ENCODE results near the gene SPTAN1.
A peak's percentile ranks its signal among the peaks of the same experiment; 100 is the strongest.
"Not testable (repeated sequence)": the region's sequence is repeated elsewhere in the genome, so short reads cannot be mapped to it uniquely, and the experiment has no call there.

Gene SPTAN1

DNA sequence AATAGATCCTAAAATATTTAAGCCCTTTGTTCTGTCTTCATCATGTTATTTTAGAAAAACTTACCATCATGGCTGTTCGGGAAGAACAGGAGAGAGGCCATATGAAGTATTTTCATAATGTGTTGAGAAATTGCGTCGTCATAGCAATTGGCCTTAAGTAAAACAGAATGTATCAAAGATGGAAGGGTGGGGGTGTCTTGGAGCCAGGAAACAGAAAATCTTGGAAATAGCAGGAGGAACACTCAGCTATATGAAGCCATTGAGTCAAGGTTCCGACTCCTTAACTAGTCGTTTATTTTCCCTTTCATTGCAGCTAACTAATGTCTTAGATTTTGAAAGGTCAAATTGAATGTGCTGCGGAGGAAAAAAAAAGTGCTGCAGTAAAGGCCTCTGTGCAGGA lies 1.3 kb downstream of the SPTAN1 start:
- peak; percentile 25 for DNase-seq (ENCODE audit: low spot score)

DNA sequence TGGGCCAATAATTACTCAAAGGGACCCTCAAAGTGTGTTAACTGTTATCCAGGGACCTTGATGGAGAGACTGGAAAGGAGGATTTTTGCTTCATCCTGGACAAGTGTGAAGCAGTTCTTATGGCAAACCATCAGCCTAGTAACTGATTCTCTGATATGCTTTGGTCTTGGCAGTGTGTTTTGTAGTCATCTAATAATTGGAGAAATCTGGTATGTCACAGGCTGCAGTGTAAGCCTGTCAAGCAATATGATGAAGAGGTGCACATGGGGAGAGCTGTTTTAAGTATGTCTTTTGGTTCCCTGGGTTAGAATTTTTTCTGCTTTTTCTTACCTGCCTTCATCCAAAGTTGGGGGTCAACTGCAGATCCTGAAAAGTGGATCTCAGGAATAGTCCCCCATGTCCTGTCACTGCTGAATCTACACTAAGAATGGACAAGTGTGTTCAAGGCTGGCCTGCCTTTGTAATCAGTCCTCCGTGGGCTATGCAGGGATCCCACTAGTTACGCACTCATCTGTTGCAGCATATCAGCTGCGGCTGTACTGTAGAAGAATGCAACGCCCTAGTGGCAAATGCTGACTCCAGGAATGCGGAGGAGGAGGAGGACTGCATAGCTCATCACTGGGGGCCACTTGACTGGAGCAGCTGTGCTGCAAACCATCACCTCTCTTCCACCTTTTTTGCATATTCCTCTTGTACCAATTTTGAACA lies 1.9 kb downstream of the SPTAN1 start:
- DNase-seq (ENCODE audit: low spot score), result no peak

DNA sequence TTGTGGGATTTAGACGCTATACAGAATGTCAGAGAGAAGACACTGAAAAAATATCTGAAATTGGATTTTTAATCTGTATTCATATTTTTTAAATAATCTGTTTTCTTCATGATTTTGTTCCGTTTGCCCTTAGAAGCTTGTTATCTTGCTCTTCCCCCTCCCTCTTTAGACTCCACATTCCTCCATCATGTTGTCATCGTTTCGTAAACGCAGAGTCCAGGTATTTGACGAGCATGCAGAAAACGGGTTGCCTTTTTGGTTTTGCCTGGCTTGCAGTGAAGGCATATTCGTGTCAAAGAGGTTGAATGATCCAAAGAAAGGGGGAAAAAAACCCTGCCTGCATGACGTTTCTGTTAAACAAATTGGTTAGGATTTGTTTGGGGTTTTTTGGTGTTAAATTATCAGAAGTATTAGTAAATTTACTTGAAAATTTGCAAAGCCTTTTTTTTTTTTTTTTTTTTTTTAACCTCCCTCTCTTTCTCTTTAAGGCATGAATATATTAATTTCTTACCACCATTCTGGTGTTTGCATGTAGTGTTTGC lies 2.9 kb downstream of the SPTAN1 start:
- no peak for DNase-seq (ENCODE audit: low spot score)

DNA sequence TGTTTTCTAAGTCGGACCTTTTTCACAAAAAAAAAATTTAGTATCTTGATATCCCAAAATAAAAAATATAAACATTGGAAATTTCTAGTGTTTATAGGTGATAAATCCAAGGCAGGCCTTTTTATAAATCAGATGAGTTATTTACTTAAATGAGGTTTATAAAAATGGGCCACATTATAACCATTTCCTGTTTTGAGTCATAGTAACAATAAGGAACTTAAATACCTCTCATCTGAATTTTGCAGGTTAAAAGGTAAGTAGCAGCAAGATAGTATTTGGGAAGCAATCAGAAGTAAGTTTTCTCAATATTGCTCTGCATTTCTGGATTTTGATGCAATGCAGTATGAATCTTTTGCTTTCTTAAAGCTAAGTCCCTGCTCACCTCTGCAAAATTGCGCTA lies 3.9 kb downstream of the SPTAN1 start:
- no peak for DNase-seq (ENCODE audit: low spot score)

DNA sequence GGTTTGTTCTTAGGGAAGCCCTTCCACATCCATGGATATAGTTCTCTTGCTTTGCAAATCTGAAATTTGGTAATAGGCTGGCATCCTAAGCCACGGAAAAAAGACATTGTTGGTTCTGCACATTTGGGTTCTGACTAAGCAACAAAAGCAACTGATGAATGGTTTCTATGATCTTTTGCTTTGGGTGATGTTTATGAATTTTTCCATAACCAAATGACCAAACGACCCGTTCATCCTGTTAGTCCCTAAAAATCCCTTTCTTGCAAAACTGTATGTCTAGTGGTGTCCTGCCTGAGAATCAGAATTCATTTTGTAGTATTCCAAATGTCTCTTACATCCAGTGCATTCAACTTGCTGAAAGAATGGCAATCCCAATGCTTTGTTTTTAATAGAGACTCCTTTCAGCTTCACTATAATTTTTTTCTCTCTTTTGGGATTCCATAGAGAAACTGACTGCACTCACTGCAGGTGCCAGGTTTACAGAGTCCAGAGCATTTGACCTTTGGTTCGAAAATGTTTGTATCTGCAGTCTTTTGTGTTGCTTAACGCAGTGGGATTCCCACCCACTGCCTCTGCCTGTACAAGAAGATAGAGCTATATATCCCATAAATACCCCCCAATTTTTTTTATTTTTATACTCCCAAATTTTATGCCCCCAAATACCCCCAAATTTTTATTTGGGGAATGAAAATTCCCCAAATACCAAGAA lies 4.7 kb downstream of the SPTAN1 start:
- no peak for DNase-seq (ENCODE audit: low spot score)

DNA sequence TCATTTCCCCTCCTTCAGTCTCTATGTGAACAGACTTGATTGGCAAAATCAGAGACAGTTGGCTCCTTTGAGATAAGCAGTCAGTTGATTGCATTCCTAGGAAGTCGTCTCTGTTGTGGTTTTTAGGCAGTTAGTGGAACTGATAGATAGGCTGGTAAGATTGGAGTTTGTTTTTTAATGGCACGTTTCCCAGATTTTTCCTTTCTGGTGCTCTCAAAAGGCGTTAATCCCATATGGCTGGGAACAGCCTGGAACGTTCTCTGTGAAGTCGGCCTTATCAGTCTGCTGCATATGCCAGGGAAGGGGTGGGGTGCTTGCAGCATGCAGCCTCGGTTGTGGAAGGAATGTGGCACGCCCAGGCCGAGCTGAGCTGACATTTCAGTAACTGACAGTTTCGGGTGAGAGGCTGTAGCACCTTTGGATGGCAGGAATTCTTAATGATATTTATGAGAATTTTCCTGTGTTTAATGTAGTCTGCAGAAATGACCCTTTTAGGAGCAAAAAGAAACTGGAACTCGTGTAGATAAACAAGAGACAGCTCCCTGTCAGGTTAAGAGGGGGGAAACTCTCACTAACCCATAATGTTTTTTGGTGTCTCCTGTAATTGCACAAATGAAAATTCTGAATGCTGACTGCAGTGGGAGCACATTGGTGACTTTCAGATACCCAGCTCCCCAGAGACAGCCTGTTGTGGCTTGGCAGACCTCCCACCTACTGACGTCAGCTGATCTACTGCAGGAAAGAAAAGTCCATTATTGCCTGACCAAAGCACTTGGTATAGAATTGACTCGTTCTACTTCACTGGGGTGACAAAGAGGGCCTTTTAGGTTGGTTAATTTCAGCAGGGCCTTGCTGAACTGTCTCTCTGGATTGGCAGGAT lies 6.3 kb downstream of the SPTAN1 start:
- DNase-seq (ENCODE audit: low spot score), result peak; percentile 97

DNA sequence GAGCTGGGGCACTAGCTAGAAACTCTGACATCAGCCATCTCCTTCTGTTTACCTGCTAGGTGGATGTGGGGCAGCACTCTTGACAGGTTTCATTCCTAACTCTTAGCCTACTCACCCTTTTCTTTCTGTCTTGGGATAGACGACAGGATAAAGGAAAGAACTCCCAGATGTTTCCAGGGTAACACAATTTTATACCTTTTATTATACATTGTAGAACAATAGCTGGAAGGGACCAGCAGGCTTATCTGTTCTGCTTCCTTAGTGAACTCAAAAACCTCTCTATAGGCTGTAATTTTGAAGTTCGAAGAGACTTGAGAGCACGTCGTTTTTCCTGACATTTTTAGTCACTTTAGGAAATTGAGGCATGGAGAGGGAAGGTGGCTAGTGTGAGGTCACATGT lies 13.2 kb downstream of the SPTAN1 start:
- DNase-seq (ENCODE audit: low spot score), result no peak

DNA sequence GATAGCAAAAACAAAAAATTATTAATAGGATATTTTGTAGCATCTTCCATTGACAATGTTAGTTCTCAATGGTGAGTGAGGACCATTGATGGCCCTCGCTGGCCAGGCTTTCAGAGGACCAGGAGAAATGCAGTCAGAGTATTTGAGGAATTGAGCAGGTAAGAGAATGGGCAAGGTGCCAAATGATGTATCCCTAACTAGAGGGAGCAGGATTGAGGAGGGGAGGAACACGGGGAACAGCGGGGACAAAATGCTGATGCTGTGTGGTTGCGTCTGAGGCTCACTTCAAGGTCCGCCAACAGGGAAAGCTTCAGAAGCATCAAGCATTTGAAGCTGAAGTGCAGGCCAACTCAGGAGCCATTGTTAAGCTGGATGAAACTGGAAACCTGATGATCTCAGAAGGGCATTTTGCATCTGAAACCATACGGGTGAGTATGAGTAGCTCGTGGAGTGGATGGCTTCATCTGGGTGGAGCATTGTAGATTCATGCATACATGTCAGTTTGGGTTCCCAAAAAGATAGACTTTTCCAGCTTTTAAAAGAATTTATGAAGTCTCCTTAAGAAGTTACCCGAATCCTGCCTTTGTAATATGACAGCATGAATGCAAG lies 16.2 kb downstream of the SPTAN1 start:
- DNase-seq (ENCODE audit: low spot score), result no peak

DNA sequence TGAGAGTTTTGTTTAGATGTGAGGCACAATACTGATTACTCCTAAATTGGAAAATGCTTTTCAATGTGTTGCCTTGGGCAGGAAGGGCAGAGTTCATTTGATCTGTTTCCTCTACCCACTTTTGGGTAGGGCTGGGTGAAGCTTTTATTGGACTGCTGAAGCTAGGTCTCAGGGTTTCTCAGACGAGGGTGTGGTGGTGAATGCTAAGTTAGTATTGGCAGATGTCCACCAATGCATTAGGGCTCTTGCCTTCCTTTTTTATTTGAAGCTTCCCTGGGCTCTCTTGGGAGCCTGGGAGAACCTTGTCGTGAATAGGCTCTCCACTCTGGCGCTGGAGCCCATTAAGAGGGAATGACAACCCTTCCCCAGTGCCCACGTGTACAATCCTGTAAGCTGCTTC lies 23.1 kb downstream of the SPTAN1 start:
- peak; percentile 56 for DNase-seq (ENCODE audit: low spot score)

DNA sequence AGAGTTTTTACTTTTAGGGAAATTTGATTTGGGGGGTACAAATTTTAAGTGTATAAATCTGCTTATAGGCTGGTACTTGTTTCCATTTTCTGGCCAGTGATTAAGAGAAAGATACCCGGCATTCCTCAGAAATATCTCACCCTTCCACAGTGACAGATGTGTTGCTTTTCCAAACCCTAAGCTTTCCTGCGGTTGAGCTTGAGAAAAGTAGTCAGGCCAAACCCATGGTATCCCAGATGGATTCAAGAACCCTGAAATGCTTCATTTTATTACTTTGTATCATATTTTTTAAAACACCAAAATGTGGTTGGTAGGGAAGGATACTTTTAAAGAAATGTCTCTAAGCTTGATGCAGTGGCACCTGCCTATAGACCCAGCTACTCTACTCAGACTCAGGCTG lies 23.5 kb downstream of the SPTAN1 start:
- no peak for DNase-seq (ENCODE audit: low spot score)

DNA sequence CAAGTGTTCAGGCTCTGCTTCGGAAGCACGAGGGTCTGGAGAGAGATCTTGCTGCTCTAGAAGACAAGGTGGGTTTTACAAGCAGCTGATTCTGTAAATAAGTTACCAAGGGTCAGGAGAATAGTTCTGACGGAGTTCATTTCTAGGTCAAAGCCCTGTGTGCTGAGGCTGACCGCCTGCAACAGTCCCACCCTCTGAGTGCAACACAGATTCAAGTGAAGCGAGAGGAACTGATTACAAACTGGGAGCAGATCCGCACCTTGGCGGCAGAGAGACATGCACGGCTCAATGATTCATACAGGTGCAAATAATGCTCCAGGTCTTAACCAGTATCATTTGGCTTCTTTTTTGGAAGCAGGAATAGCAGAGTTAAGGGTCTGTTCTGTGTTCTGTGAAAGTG lies 24.8 kb downstream of the SPTAN1 start:
- DNase-seq (ENCODE audit: low spot score), result no peak

DNA sequence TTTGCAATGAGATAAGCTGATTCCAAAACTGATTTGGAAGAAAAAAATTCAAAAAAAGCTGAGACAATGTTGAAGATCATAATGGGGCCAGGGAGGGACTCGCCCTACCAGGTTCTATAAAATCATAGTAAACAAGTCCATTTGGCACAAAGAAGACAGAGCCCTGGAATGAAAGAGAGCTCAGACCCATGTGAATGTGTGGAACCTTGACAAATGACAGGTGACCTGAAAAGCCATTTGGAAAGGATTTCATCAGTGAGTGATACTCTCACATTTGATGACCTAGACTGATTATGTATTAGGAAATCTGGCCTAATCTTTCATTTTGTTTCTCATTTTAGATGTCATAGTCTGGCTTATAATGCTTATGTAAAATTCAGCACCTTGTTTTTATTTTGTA lies 26.8 kb downstream of the SPTAN1 start:
- DNase-seq (ENCODE audit: low spot score), result no peak

DNA sequence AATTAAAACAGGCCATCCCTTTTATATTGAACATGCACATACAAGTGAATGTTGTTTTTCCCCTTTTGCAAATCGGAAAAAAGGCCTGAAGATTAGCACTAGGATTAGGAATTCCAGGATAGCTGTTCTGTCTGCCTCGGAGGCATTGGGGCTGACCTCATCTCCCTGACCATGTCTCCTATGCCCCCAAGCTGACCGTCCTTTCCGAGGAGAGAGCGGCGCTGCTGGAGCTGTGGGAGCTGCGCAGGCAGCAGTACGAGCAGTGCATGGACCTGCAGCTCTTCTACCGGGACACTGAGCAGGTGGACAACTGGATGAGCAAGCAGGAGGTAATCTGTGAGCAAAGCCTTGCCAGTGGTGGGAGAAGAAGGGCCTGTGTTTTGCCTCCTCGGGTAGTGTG lies 28.3 kb downstream of the SPTAN1 start:
- no peak for DNase-seq (ENCODE audit: low spot score)

DNA sequence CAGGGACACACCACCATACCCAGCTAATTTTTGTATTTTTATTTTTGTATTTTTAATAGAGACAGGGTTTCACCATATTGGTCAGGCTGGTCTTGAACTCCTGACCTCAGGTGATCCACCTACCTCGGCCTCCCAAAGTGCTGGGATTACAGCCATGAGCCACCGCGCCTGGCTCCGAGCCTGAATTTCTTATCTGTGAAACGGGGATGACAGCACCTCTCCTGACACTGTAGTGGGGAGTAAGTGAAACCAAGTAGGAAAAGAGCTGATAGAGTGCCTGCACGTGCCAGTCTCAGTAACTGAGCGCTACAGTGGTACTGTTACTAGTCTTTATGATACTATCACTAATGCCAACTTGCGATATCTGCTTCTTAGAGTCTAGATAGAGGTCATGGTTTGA lies 32.8 kb downstream of the SPTAN1 start:
- DNase-seq (ENCODE audit: low spot score), result not testable (repeated sequence)

DNA sequence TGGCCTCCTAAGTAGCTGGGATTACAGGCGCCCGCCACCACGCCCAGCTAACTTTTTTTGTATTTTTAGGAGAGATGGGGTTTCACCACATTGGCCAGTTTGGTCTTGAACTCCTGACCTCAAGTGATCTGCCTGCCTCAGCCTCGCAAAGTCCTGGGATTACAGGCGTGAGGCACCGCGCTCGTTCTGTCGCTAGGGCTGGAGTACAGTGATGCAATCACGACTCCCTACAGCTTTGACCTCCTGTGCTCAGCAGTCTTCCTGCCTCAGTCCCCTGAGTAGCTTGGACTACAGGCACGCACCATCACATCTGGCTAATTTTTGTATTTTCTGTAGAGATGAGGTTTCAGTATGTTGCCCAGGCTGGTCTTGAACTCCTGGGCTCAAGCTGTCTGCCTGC lies 34.5 kb downstream of the SPTAN1 start:
- not testable (repeated sequence) for DNase-seq (ENCODE audit: low spot score)

DNA sequence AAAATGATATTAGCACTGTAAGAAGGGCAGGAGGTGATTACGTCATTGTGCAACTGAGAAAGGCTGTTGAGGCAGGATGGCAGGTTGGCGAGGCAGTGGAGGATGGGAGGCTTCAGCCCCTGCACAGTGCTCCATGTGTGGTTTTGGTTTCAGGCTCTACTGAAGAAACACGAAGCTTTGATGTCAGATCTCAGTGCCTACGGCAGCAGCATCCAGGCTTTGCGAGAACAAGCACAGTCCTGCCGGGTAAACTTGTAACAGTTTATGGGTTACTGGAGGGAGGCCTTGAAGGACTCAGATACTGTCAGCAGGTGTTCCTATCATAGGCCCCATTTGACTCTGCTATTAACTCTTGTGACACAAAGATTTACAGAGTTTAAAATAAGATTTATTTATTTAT lies 35.1 kb downstream of the SPTAN1 start:
- DNase-seq (ENCODE audit: low spot score), result no peak

DNA sequence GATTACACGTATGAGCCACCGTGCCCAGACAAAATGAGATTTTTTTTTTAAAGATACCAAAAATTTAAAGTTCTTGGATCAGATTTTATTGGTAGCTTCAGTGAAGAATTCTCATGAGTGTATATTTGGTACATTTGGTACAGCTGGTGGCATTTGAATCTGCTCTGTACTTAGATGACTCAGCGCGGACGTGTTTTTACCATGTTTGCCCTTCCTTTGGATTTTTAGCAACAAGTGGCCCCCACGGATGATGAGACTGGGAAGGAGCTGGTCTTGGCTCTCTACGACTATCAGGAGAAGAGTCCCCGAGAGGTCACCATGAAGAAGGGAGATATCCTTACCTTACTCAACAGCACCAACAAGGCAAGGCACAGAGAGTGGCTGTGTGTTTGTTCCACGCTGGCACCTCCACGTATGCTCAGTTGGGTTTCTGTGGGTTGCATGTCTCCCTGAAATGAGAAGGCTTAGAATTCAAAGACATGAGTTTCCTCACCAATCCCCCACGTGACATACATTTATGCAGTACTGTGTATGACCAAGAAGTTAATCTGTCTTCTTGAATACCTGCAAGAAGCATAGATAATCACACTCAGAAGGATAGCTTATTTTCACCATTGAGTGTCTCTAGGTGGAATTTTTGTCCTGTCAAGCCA lies 36.3 kb downstream of the SPTAN1 start:
- DNase-seq (ENCODE audit: low spot score), result no peak

DNA sequence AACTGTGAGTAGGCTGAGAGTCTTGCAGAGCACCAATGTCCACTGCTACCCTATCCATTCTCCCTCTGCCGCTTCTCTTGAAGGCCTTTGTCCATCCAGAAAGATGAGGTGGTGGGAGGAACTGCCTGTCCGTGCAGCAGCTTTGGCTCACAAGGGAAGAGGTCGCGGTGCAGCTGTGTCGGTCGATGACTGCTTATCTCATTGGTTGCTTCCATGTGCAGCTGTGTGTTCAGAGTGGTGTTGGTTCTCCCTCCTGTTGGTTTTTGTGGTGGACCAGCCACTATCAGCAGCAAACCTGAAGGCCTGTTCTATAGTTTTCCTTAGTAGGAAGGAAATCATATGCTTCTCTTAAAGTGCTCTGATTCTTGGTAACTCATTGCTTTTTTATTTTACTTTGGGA lies 40.7 kb downstream of the SPTAN1 start:
- DNase-seq (ENCODE audit: low spot score), result no peak

DNA sequence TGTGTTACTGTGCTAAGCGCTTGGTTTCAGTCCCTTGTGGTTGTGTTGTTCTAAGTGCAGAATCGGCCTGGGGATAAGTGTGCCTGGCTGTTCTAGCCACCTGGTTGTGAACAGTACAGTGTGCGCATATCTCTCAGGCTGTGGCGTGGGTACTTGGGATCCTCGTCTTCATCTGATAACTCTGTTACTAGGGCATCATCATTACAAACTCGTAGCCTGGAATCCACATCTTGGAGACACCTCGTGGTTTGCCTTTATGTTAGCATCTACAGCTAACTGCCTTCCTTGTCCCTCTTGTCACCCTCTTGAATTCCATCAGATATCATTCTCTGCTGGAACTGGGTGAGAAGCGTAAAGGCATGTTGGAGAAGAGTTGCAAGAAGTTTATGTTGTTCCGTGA lies 41.5 kb downstream of the SPTAN1 start:
- DNase-seq (ENCODE audit: low spot score), result no peak

DNA sequence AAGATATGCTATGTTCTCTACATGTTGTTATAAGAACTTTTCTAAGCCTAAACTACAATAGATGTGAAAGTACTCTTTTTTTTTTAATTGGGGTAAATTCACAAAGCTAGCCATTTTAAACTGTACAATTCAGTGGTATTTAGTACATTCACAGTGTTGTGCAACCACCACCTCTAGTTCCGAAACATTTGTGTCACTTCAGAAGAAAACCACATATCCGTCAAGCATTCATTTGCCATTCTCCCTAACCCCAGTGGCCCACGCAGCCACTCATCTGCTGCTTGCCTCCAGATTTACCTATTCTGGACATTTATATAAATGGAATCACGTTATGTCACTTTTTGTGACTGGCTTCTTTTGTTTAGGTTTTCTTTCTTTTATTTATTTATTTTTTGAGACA lies 43.1 kb downstream of the SPTAN1 start:
- DNase-seq (ENCODE audit: low spot score), result no peak

DNA sequence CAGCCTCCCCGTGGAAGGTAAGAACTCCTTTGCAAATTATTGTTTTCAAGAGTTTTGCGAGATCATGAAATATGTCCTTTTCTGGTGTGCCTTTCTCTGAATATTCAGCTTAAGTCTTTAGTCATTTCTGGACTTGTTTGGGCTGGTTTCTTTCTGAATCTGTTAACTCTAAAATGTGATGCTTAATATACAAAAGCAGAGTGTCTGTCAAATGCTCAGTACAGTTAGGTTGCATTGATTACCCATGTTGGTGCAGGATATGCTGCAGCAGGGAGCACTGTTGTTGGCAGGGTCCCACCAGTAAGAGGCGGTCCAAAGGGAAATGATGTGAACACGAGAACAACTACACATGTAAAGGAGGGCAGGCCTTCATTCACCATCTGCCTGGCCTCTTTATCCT lies 47.7 kb downstream of the SPTAN1 start:
- no peak for DNase-seq (ENCODE audit: low spot score)

DNA sequence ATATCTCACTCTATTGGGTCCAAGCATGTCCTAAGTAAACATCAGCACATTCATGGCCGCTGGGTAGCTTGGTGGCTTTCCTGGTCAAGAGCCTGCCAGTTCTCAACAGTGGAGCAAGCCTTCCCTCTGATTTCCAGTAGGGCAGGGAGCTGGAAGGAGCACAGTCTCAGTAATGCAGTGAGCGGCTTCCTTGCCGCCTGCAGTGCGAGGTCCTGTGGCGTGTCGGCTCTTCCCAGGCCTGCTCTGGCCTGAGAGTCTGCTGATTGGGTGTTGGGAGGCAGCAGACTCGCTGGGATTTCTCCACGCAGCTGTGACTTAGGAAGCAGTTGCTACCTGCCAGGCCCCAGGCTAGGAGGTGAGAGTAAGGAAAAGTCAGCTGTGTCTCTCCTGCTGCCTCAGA lies 51.3 kb downstream of the SPTAN1 start:
- no peak for DNase-seq (ENCODE audit: low spot score)

Data from pons (tissue), 1 donor.